Esophagus muscularis mucosa (tissue), 4 donors: Measurements from ENCODE around the gene SLFN11. TPM values are rescaled to one million over a fixed set of nuclear protein-coding genes. Genes with fewer than 3 reads are reported as not detected.
"Not testable (repeated sequence)": the region's sequence is repeated elsewhere in the genome, so short reads cannot be mapped to it uniquely, and the experiment has no call there.

Experiments used
- DNase-seq: peaks from one replicate; pipeline ENCODE4 v3.0.0-alpha.2; 2017; ENCODE audit errors: extremely low spot score
- H3K27ac ChIP-seq, 4 donors: fragments of 200-600 bp; sonication (generic); replicated peaks in 1 of 4; 1 replicate in 3 of 4; 2 replicates in 1 of 4; pipeline ENCODE4 v1.5.1; 2016 to 2019; ENCODE audit warnings: mild to moderate bottlenecking in 1 of 4
- H3K27me3 ChIP-seq, 4 donors: fragments of 200-600 bp; sonication (generic); one replicate each; pipeline versions ENCODE4 v1.5.1 to v1.6.0; 2016 to 2019
- H3K36me3 ChIP-seq, 4 donors: fragments of 200-600 bp; sonication (generic); one replicate each; pipeline ENCODE4 v1.5.1; 2016 to 2019
- H3K4me1 ChIP-seq, 4 donors: fragments of 200-600 bp; sonication (generic); one replicate each; pipeline ENCODE4 v1.5.1; 2016 to 2019
- H3K4me3 ChIP-seq, 4 donors: fragments of 200-600 bp; sonication (generic); 1 replicate in 2 of 4; 2 replicates in 2 of 4; pipeline ENCODE4 v1.5.1; 2016 to 2019; ENCODE audit warnings: mild to moderate bottlenecking in 4 of 4, moderate library complexity in 1 of 4
- H3K9me3 ChIP-seq, 4 donors: fragments of 200-600 bp; sonication (generic); 1 replicate in 3 of 4; 2 replicates in 1 of 4; pipeline ENCODE4 v1.5.1; 2016 to 2019
- EP300 ChIP-seq: sonication (generic); formaldehyde crosslinking; IDR thresholded peaks from one replicate; pipeline ENCODE4 v1.6.1; 2017; ENCODE audit warnings: antibody characterized with exemption
- POLR2A ChIP-seq: fragments of 450-650 bp; IDR thresholded peaks from one replicate; pipeline ENCODE4 v1.6.1; 2017; ENCODE audit warnings: antibody characterized with exemption, moderate library complexity, mild to moderate bottlenecking, low read depth
- POLR2AphosphoS5 ChIP-seq, 2 donors: sonication (generic); formaldehyde crosslinking; IDR thresholded peaks; one replicate each; pipeline ENCODE4 v1.6.1; 2017; ENCODE audit warnings: antibody characterized with exemption in 2 of 2
- WGBS: methylation state at CpG from one replicate; pipeline ENCODE4 v1.1.5; 2018; 5-methylcytosine and 5-hydroxymethylcytosine counted together
- intact Hi-C: fragments of 100-400 bp; cut with DNase I; formaldehyde crosslinking; loops from one replicate; pipeline ENCODE4 v1.15.1; 2023
- total RNA-seq, 4 donors: library from RNA; depleted of rRNA; stranded (reverse); fragments of >200 nt; gene quantifications; one replicate each; pipeline versions ENCODE4 v1.1.0 to v1.2.1, GENCODE V29; 2016
- TF ChIP-seq, protein P1 (sequence below), 3 experiments: fragments of 200-600 bp in 2 of 3; fragments of 450-650 bp in 1 of 3; sonication (generic) in 2 of 3; IDR thresholded peaks; one replicate each; pipeline ENCODE4 v1.5.1; 2017 to 2019; ENCODE audit warnings: antibody characterized with exemption in 3 of 3, mild to moderate bottlenecking in 2 of 3, moderate library complexity in 1 of 3

Gene SLFN11
- total RNA-seq, 4 donors from 2014 or later: 16.2 to 30.5 (median 22.7) TPM

DNA sequence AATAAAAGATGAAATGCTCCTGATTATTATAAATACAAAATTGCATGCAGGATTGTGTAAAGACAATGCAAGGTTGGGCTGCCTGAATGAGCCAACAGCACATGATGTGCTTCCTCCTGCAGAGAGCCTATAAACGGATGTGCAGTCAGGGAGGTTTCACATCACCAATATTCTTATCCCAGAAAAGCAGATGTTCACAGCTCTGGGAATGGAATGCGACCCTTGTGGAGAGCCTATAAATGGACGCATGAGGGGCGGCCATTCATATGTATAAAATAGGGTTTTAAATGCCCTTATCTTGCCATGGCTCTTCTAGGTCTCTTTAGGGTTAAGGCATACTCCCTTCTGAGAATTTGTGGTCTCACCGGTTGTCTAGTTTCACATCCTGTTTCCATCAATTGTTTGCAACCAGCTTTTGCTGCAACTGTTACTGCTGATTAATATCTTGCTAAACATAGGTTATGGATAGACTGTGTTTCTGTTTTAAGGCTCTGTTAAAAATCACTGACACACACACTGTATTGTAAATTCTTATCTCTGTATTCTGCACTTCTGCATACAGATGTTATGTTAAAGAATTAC lies 31.9 kb downstream of the SLFN11 start:
- peaks cover 11 to 17% (median 15%) of the 10 kb centered on the region in 4 donors for H3K4me1 ChIP-seq
- no peaks in the 10 kb centered on the region for H3K36me3 ChIP-seq
- peaks cover 0 to 34% (median 8%) of the 10 kb centered on the region in 4 donors for H3K27me3 ChIP-seq
- H3K4me3 ChIP-seq: no peak overlapping the region
- H3K27ac ChIP-seq: no peak overlapping the region
- no peak for DNase-seq
- peaks cover 0 to 8% (median 3%) of the 10 kb centered on the region in 4 donors for H3K9me3 ChIP-seq
- WGBS: 71% methylated on average over 5 of the region's 5 CpGs
- intact Hi-C loops: no loop called here
- no peak for TF ChIP-seq POLR2AphosphoS5 (IDR thresholded peaks at IDR 0.05)
- TF ChIP-seq POLR2A: no peak
- no peak for TF ChIP-seq EP300
- TF ChIP-seq, protein P1, sequence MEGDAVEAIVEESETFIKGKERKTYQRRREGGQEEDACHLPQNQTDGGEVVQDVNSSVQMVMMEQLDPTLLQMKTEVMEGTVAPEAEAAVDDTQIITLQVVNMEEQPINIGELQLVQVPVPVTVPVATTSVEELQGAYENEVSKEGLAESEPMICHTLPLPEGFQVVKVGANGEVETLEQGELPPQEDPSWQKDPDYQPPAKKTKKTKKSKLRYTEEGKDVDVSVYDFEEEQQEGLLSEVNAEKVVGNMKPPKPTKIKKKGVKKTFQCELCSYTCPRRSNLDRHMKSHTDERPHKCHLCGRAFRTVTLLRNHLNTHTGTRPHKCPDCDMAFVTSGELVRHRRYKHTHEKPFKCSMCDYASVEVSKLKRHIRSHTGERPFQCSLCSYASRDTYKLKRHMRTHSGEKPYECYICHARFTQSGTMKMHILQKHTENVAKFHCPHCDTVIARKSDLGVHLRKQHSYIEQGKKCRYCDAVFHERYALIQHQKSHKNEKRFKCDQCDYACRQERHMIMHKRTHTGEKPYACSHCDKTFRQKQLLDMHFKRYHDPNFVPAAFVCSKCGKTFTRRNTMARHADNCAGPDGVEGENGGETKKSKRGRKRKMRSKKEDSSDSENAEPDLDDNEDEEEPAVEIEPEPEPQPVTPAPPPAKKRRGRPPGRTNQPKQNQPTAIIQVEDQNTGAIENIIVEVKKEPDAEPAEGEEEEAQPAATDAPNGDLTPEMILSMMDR (IDR thresholded peaks at IDR 0.05): no peak

DNA sequence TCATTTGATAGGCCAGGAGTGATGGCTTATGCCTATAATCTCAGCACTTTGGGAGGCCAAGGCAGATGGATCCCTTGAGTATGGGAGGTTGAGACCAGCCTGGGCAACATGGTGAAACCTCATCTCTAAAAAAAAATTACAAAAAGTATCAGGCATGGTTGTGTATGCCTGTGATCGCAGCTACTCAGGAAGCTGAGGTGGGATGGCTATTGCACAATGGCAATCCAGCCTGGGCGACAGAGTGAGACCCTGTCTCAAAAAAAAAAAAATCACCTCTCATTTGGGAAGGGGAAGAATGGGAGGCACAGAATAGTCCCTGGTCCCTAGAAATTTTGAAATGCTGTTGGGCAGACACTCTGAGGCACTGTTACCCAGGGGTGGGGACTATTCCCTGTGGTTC lies 35.2 kb downstream of the SLFN11 start:
- no peak for DNase-seq
- Histone ChIP-seq H3K4me1 (no peaks in the 10 kb centered on the region), H3K4me3 (no peak overlapping the region), H3K27ac (no peak overlapping the region), H3K27me3 (peaks cover 0 to 15% (median 0%) of the 10 kb centered on the region in 4 donors), H3K36me3 (no peaks in the 10 kb centered on the region), H3K9me3 (peaks cover 0 to 8% (median 3%) of the 10 kb centered on the region in 4 donors)
- intact Hi-C loops: no loop called here
- TF ChIP-seq, protein P1 (IDR thresholded peaks at IDR 0.05): no peak
- TF ChIP-seq POLR2A (no peak), POLR2AphosphoS5 (IDR thresholded peaks at IDR 0.05) (no peak), EP300 (no peak)
- WGBS: 75% methylated on average over 2 of the region's 2 CpGs

DNA sequence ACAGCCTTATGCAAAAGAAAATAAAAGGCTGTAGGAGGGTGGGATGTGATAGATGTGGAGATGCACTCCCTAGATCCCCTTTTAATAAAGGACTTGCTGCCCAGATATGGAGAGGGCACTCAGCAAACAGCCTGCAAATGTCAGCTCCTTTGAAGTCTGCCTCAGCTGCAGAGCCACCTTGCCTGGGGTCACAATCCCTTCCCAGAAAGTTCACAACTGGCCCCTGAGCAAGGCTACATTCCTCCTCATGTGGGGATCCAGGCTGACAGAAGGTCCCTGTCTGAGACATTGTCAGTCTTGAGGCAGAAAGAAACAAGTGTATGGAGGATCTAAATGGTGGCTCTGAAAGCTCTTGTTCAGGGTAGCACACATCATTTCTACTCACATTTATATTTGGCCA lies 36.1 kb downstream of the SLFN11 start:
- Histone ChIP-seq H3K27ac (no peak overlapping the region), H3K4me3 (no peak overlapping the region), H3K27me3 (peaks cover 0 to 18% (median 0%) of the 10 kb centered on the region in 4 donors), H3K4me1 (no peaks in the 10 kb centered on the region), H3K36me3 (no peaks in the 10 kb centered on the region), H3K9me3 (peaks cover 0 to 8% (median 3%) of the 10 kb centered on the region in 4 donors)
- TF ChIP-seq EP300 (no peak), POLR2AphosphoS5 (IDR thresholded peaks at IDR 0.05) (no peak), POLR2A (no peak)
- TF ChIP-seq, protein P1 (IDR thresholded peaks at IDR 0.05): no peak
- DNase-seq: no peak
- intact Hi-C loops: no loop called here

DNA sequence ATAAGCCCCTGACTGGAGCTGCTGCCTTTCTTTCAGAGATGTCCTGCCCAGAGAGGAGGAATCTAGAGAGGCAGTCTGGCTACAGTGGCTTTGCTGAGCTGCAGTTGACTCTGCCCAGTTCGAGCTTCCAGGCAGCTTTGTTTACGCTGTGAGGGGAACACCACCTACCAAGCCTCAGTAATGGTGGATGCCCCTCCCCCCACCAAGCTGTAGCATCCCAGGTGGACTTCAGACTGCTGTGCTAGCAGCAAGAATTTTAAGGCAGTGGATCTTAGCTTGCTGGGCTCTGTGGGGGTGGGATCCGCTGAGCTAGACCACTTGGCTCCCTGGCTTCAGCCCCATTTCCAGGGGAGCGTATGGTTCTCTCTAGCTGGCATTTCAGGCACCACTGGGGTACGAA lies 39.8 kb downstream of the SLFN11 start:
- H3K4me3 ChIP-seq, intact Hi-C loops, DNase-seq, H3K9me3 ChIP-seq, H3K4me1 ChIP-seq, H3K27ac ChIP-seq, H3K36me3 ChIP-seq: not testable (repeated sequence)
- 69% methylated on average over 5 of the region's 5 CpGs for WGBS
- H3K27me3 ChIP-seq: peaks cover 0 to 15% (median 0%) of the 10 kb centered on the region in 4 donors

DNA sequence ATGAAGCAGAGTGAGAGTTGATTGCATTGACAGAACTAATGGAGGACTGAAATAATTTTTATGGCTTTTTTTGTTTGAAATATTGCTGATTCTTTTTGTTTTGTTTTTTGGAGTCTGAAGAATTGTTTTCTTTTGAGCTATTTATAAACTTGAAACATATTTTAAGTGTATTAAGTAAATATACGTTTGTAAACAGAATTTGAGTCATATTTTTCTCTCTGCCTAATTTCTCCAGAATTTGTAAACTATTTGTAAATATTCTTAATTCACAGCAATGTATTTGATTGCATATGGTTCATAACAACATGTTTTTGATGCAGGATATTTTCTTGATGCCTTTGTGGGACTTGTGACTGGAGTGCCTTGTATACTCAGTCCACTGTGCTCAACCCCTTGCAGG lies 50.7 kb downstream of the SLFN11 start:
- Histone ChIP-seq H3K9me3 (no peaks in the 10 kb centered on the region), H3K36me3 (no peaks in the 10 kb centered on the region), H3K4me1 (no peaks in the 10 kb centered on the region), H3K27ac (no peak overlapping the region), H3K27me3 (no peaks in the 10 kb centered on the region), H3K4me3 (no peak overlapping the region)
- 85% methylated on average over 1 of the region's 1 CpG for WGBS
- intact Hi-C loops: no loop called here
- TF ChIP-seq POLR2AphosphoS5 (IDR thresholded peaks at IDR 0.05): no peak
- no peak for TF ChIP-seq EP300
- TF ChIP-seq, protein P1 (IDR thresholded peaks at IDR 0.05): no peak
- no peak for TF ChIP-seq POLR2A
- DNase-seq: no peak
